22Rv1 (cell line): Measurements from ENCODE around the gene ADAM12.

ENCODE experiments used
- ZFX ChIP-seq: fragments of 450-650 bp; IDR thresholded peaks from 2 replicates; pipeline ENCODE4 v1.6.1; 2017; ENCODE audit warnings: antibody characterized with exemption, borderline replicate concordance
- TF ChIP-seq, protein P1 (sequence below): fragments of 450-650 bp; IDR thresholded peaks from 2 replicates; pipeline ENCODE4 v1.5.1; 2017; ENCODE audit warnings: mild to moderate bottlenecking

DNA sequence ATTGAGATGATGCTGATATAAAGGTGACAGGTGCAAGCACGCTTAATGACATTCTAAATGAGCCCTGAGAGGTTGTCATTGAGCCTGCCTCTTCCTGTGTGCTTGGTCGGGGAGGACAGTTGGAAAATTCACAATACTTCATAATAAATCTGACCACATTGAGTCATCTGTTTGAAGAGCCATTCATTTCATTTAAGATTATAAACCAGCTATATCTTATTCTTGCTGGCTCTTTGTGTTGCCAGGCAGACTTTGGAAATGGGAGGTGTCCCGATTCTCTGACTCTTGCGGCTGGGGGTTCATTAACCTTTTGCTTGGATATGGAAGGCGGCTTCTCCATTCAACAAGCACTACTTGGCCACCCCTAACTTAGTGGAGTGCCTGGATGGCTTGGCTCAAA, 293.7 kb downstream of the ADAM12 start:
- TF ChIP-seq, protein P1, sequence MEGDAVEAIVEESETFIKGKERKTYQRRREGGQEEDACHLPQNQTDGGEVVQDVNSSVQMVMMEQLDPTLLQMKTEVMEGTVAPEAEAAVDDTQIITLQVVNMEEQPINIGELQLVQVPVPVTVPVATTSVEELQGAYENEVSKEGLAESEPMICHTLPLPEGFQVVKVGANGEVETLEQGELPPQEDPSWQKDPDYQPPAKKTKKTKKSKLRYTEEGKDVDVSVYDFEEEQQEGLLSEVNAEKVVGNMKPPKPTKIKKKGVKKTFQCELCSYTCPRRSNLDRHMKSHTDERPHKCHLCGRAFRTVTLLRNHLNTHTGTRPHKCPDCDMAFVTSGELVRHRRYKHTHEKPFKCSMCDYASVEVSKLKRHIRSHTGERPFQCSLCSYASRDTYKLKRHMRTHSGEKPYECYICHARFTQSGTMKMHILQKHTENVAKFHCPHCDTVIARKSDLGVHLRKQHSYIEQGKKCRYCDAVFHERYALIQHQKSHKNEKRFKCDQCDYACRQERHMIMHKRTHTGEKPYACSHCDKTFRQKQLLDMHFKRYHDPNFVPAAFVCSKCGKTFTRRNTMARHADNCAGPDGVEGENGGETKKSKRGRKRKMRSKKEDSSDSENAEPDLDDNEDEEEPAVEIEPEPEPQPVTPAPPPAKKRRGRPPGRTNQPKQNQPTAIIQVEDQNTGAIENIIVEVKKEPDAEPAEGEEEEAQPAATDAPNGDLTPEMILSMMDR = no peak
- no peak for TF ChIP-seq ZFX
